ENCODE results near the gene TUT4.

The TUT4 gene

DNA sequence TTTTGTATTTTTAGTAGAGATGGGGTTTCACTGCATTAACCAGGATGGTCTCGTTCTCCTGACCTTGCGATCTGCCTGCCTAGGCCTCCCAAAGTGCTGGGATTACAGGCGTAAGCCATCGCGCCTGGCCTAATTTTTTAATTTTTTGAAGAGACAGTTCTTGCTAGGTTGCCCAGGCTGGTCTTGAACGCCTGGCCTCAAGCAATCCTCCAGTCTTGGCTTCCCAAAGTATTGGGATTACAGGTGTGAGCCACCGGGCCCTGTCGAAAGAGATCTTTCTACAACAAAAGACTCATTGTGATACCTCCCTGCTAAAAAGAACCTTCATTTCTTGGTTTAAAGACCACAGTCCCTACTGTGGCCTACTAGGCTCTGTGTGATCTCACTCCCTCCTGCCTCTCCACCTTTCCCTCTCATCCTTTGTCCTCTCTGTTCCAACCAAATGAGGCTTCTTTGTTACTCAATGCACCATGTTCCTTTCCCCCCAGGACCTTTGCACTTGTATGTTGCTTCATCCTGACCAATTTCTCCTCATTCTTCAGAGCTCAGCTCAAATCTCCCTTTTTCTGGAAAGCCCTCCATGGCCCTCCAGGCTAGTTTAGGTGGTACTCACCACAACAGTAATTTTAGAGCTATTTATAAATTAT is 47.8 kb upstream of the TUT4 start:
- no peak overlapping the region for H3K18ac ChIP-seq (ENCODE audit: low read length)
- no peak overlapping the region for H3K27ac ChIP-seq (replicated peaks; ENCODE audit: low read length)
- no peak overlapping the region for H2AFZ ChIP-seq (ENCODE audit: low read length)
- no peak overlapping the region for H2BK120ac ChIP-seq (ENCODE audit: low read depth, low read length)
- no peak overlapping the region for H4K91ac ChIP-seq (ENCODE audit: low read depth, low read length, poor library complexity)
- H2BK12ac ChIP-seq (ENCODE audit: low read length): no peak overlapping the region
- H3K9me3 ChIP-seq (replicated peaks in 1 of 2; ENCODE audit: control insufficient read depth in 2 of 2, insufficient read depth in 1 of 2, low read depth in 1 of 2, low read length in 2 of 2): no peaks in the 10 kb centered on the region
- H2BK5ac ChIP-seq (ENCODE audit: low read length): no peak overlapping the region
- H3K27me3 ChIP-seq (ENCODE audit: control insufficient read depth in 3 of 3, insufficient read depth in 3 of 3, low read depth in 1 of 3, low read length in 3 of 3): peaks cover 0 to 6% (median 0%) of the 10 kb centered on the region in 3 experiments
- no CpG with 5 or more reads among the region's 8 CpGs for WGBS, 2 donors (ENCODE audit: extremely low coverage in 2 of 2, insufficient read length in 2 of 2, insufficient replicate concordance in 1 of 2)
- no peak overlapping the region for H4K8ac ChIP-seq (ENCODE audit: low read depth, low read length)
- no peak overlapping the region for H3K4me3 ChIP-seq (ENCODE audit: low read length in 2 of 2)
- H3K9ac ChIP-seq (ENCODE audit: low read depth, low read length, poor library complexity): no peak overlapping the region
- no peak overlapping the region for H3K4ac ChIP-seq (ENCODE audit: low read length)
- H3K36me3 ChIP-seq (replicated peaks in 1 of 2; ENCODE audit: control insufficient read depth in 2 of 2, insufficient read depth in 2 of 2, low read length in 2 of 2): no peaks in the 10 kb centered on the region
- H2AK5ac ChIP-seq (ENCODE audit: low read depth, low read length): no peak overlapping the region
- H3K14ac ChIP-seq (ENCODE audit: low read length): no peak overlapping the region
- no peak overlapping the region for H3K23ac ChIP-seq (ENCODE audit: low read depth, low read length, poor library complexity)
- no peaks in the 10 kb centered on the region for H3K79me1 ChIP-seq (ENCODE audit: low read depth, low read length)
- H3K4me1 ChIP-seq (ENCODE audit: control insufficient read depth in 2 of 2, insufficient read depth in 1 of 2, low read depth in 1 of 2, low read length in 2 of 2): peaks cover 0 to 10% of the 10 kb centered on the region in 2 donors
- H2BK15ac ChIP-seq (ENCODE audit: low read length): no peak overlapping the region
- no peak for DNase-seq (ENCODE audit: low spot score)
- no peak overlapping the region for H3K4me2 ChIP-seq (ENCODE audit: insufficient read depth, low read length, poor library complexity, severe bottlenecking)

DNA sequence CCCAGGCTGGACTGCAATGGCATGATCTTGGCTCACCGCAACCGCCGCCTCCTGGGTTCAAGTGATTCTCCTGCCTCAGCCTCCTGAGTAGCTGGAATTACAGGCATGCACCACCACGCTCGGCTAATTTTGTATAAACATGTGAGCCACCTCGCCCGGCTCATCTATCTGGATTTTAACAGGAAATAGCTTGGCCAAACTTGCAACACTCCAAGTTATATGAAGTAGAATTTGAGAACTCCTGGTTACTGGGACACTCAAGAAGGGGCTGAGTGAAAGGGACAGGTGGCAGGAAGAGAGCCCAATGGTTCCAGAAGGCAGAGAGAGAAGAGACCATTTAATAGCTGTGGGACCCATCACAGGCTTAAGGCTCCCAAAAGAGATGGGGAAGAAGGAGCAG is 46.3 kb upstream of the TUT4 start:
- Histone ChIP-seq H3K23ac (ENCODE audit: low read depth, low read length, poor library complexity) (no peak overlapping the region), H2BK5ac (ENCODE audit: low read length) (no peak overlapping the region), H2BK15ac (ENCODE audit: low read length) (no peak overlapping the region), H2AFZ (ENCODE audit: low read length) (no peak overlapping the region), H3K4ac (ENCODE audit: low read length) (no peak overlapping the region), H3K18ac (ENCODE audit: low read length) (no peak overlapping the region), H4K91ac (ENCODE audit: low read depth, low read length, poor library complexity) (no peak overlapping the region), H3K9ac (ENCODE audit: low read depth, low read length, poor library complexity) (no peak overlapping the region), H3K27me3 (ENCODE audit: control insufficient read depth in 3 of 3, insufficient read depth in 3 of 3, low read depth in 1 of 3, low read length in 3 of 3) (peaks cover 0 to 6% (median 0%) of the 10 kb centered on the region in 3 experiments), H3K79me1 (ENCODE audit: low read depth, low read length) (no peaks in the 10 kb centered on the region), H3K4me2 (ENCODE audit: insufficient read depth, low read length, poor library complexity, severe bottlenecking) (no peak overlapping the region), H3K27ac (replicated peaks; ENCODE audit: low read length) (no peak overlapping the region), H4K8ac (ENCODE audit: low read depth, low read length) (no peak overlapping the region), H3K36me3 (replicated peaks in 1 of 2; ENCODE audit: control insufficient read depth in 2 of 2, insufficient read depth in 2 of 2, low read length in 2 of 2) (no peaks in the 10 kb centered on the region), H3K9me3 (replicated peaks in 1 of 2; ENCODE audit: control insufficient read depth in 2 of 2, insufficient read depth in 1 of 2, low read depth in 1 of 2, low read length in 2 of 2) (no peaks in the 10 kb centered on the region), H3K4me1 (ENCODE audit: control insufficient read depth in 2 of 2, insufficient read depth in 1 of 2, low read depth in 1 of 2, low read length in 2 of 2) (peaks cover 5 to 16% of the 10 kb centered on the region in 2 donors), H3K14ac (ENCODE audit: low read length) (no peak overlapping the region), H2BK120ac (ENCODE audit: low read depth, low read length) (no peak overlapping the region), H3K4me3 (ENCODE audit: low read length in 2 of 2) (no peak overlapping the region), H2AK5ac (ENCODE audit: low read depth, low read length) (peak overlapping the region; percentile 72), H2BK12ac (ENCODE audit: low read length) (no peak overlapping the region)
- DNase-seq (ENCODE audit: low spot score): no peak
- WGBS, 2 donors (ENCODE audit: extremely low coverage in 2 of 2, insufficient read length in 2 of 2, insufficient replicate concordance in 1 of 2): no CpG with 5 or more reads among the region's 7 CpGs

DNA sequence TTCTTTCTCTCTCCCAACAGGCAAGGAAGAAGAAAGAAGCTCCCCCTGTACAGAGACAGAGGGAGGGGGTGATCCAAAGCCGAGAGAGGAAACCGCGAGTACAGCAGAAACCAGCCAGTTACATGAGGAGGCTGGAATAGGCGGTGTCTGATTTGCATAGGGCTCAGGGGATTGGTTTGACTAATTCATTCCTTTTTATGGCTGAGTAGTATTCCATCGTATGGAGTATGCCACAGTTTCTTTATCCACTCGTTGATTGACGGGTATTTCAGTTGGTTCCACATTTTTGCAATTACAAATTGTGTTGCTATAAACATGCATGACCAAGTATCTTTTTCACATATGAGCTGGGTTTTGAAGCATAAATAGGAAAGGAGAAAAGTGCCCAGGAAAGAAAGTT is 45.8 kb upstream of the TUT4 start:
- Histone ChIP-seq H3K23ac (ENCODE audit: low read depth, low read length, poor library complexity) (no peak overlapping the region), H3K4me1 (ENCODE audit: control insufficient read depth in 2 of 2, insufficient read depth in 1 of 2, low read depth in 1 of 2, low read length in 2 of 2) (peaks cover 5 to 16% of the 10 kb centered on the region in 2 donors), H3K9me3 (replicated peaks in 1 of 2; ENCODE audit: control insufficient read depth in 2 of 2, insufficient read depth in 1 of 2, low read depth in 1 of 2, low read length in 2 of 2) (no peaks in the 10 kb centered on the region), H2BK120ac (ENCODE audit: low read depth, low read length) (no peak overlapping the region), H3K4me3 (ENCODE audit: low read length in 2 of 2) (no peak overlapping the region), H3K4ac (ENCODE audit: low read length) (no peak overlapping the region), H2BK12ac (ENCODE audit: low read length) (no peak overlapping the region), H3K27ac (replicated peaks; ENCODE audit: low read length) (no peak overlapping the region), H3K79me1 (ENCODE audit: low read depth, low read length) (no peaks in the 10 kb centered on the region), H2BK15ac (ENCODE audit: low read length) (no peak overlapping the region), H2AK5ac (ENCODE audit: low read depth, low read length) (no peak overlapping the region), H3K9ac (ENCODE audit: low read depth, low read length, poor library complexity) (no peak overlapping the region), H3K4me2 (ENCODE audit: insufficient read depth, low read length, poor library complexity, severe bottlenecking) (no peak overlapping the region), H4K8ac (ENCODE audit: low read depth, low read length) (no peak overlapping the region), H3K18ac (ENCODE audit: low read length) (no peak overlapping the region), H4K91ac (ENCODE audit: low read depth, low read length, poor library complexity) (no peak overlapping the region), H3K14ac (ENCODE audit: low read length) (no peak overlapping the region), H3K27me3 (ENCODE audit: control insufficient read depth in 3 of 3, insufficient read depth in 3 of 3, low read depth in 1 of 3, low read length in 3 of 3) (peaks cover 0 to 6% (median 0%) of the 10 kb centered on the region in 3 experiments), H2BK5ac (ENCODE audit: low read length) (no peak overlapping the region), H2AFZ (ENCODE audit: low read length) (no peak overlapping the region), H3K36me3 (replicated peaks in 1 of 2; ENCODE audit: control insufficient read depth in 2 of 2, insufficient read depth in 2 of 2, low read length in 2 of 2) (no peaks in the 10 kb centered on the region)
- no CpG with 5 or more reads among the region's 7 CpGs for WGBS, 2 donors (ENCODE audit: extremely low coverage in 2 of 2, insufficient read length in 2 of 2, insufficient replicate concordance in 1 of 2)
- DNase-seq (ENCODE audit: low spot score): no peak

DNA sequence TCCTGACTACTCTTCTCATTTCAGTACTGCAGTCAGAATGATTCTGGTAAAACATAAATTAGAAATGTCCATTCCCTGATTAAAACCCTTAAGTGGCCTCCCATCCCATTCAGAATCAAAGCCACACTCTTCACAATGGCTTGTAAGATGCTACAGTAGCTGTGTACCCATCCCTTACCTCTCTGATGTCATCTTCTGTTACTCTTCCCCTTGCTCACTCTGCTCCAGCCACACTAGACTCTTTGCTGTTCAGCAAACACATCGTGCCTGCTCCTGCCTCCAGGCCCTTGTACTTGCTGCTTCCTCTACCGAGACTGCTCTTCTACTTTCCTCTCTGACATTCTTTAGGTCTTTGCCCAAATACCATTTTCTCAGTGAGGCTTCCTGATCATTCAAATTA is 45.0 kb upstream of the TUT4 start:
- Histone ChIP-seq H3K27ac (replicated peaks; ENCODE audit: low read length) (no peak overlapping the region), H3K79me1 (ENCODE audit: low read depth, low read length) (no peaks in the 10 kb centered on the region), H4K91ac (ENCODE audit: low read depth, low read length, poor library complexity) (no peak overlapping the region), H3K4me3 (ENCODE audit: low read length in 2 of 2) (no peak overlapping the region), H3K23ac (ENCODE audit: low read depth, low read length, poor library complexity) (no peak overlapping the region), H2BK15ac (ENCODE audit: low read length) (no peak overlapping the region), H2AK5ac (ENCODE audit: low read depth, low read length) (no peak overlapping the region), H3K4ac (ENCODE audit: low read length) (no peak overlapping the region), H2BK120ac (ENCODE audit: low read depth, low read length) (no peak overlapping the region), H3K4me1 (ENCODE audit: control insufficient read depth in 2 of 2, insufficient read depth in 1 of 2, low read depth in 1 of 2, low read length in 2 of 2) (peaks cover 5 to 16% of the 10 kb centered on the region in 2 donors), H3K9ac (ENCODE audit: low read depth, low read length, poor library complexity) (no peak overlapping the region), H3K9me3 (replicated peaks in 1 of 2; ENCODE audit: control insufficient read depth in 2 of 2, insufficient read depth in 1 of 2, low read depth in 1 of 2, low read length in 2 of 2) (no peaks in the 10 kb centered on the region), H3K4me2 (ENCODE audit: insufficient read depth, low read length, poor library complexity, severe bottlenecking) (no peak overlapping the region), H3K18ac (ENCODE audit: low read length) (no peak overlapping the region), H2BK12ac (ENCODE audit: low read length) (no peak overlapping the region), H3K36me3 (replicated peaks in 1 of 2; ENCODE audit: control insufficient read depth in 2 of 2, insufficient read depth in 2 of 2, low read length in 2 of 2) (no peaks in the 10 kb centered on the region), H2AFZ (ENCODE audit: low read length) (no peak overlapping the region), H3K14ac (ENCODE audit: low read length) (no peak overlapping the region), H4K8ac (ENCODE audit: low read depth, low read length) (no peak overlapping the region), H2BK5ac (ENCODE audit: low read length) (no peak overlapping the region), H3K27me3 (ENCODE audit: control insufficient read depth in 3 of 3, insufficient read depth in 3 of 3, low read depth in 1 of 3, low read length in 3 of 3) (peaks cover 0 to 6% (median 0%) of the 10 kb centered on the region in 3 experiments)
- no CpG with 5 or more reads among the region's 2 CpGs for WGBS, 2 donors (ENCODE audit: extremely low coverage in 2 of 2, insufficient read length in 2 of 2, insufficient replicate concordance in 1 of 2)
- DNase-seq (ENCODE audit: low spot score): no peak

Measured in neuronal stem cell (in vitro differentiated cells).